ENCODE measurements around the gene IPCEF1. TPM values are rescaled to one million over a fixed set of nuclear protein-coding genes. Genes with fewer than 3 reads are reported as not detected.
"Not testable (repeated sequence)": the region's sequence is repeated elsewhere in the genome, so short reads cannot be mapped to it uniquely, and the experiment has no call there.

The IPCEF1 gene
- polyA plus RNA-seq, 1 donor from 2014 or later: 3.9 TPM

DNA sequence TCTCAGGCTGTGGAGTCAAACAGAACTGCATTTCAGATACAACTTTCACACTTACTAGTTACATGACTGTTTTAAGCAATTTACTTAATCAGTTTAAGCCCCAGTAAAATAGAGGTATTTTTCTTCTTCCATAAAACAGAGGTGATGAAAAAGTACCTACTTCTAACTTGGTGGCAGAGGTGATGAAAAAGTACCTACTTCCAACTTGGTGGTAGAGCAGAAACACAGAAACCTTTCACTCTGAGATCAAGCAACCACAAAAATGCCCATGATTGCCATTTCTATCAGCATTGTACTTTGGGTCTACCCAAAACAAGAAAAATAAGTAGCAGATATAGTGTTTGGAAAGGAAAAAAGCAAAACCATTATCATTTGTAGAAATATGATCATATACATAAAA, 168.9 kb downstream of the IPCEF1 start:
- Histone ChIP-seq H3K79me2 (replicated peaks; ENCODE audit: insufficient read depth, low read length) (no peaks in the 10 kb centered on the region), H4K20me1 (ENCODE audit: insufficient read depth) (no peaks in the 10 kb centered on the region), H3K27ac (ENCODE audit: low read length) (no peak overlapping the region), H3K9me2 (ENCODE audit: insufficient read depth, low read length) (no peaks in the 10 kb centered on the region), H2AFZ (ENCODE audit: low read depth, low read length) (no peak overlapping the region), H3K36me3 (ENCODE audit: insufficient read depth, low read length) (no peaks in the 10 kb centered on the region), H3K9me3 (ENCODE audit: low read length) (peaks cover 7% of the 10 kb centered on the region), H3F3A (ENCODE audit: insufficient read depth, low read length, poor library complexity, severe bottlenecking) (no peaks in the 10 kb centered on the region), H3K9ac (ENCODE audit: low read length) (no peak overlapping the region), H3K4me2 (ENCODE audit: low read length) (no peak overlapping the region), H3K4me3 (ENCODE audit: low read length) (no peak overlapping the region), H3K27me3 (ENCODE audit: insufficient read depth, low read depth, low read length) (no peaks in the 10 kb centered on the region)
- no peak for TF ChIP-seq POLR2AphosphoS5 (IDR thresholded peaks at IDR 0.05)
- no peak for TF ChIP-seq SMC3 (conservative IDR thresholded peaks at IDR 0.05; ENCODE audit: poor library complexity)
- TF ChIP-seq TAF1 (IDR thresholded peaks at IDR 0.05; ENCODE audit: low read depth): no peak
- no peak for TF ChIP-seq EP300 (conservative IDR thresholded peaks at IDR 0.05; ENCODE audit: poor library complexity, severe bottlenecking)

DNA sequence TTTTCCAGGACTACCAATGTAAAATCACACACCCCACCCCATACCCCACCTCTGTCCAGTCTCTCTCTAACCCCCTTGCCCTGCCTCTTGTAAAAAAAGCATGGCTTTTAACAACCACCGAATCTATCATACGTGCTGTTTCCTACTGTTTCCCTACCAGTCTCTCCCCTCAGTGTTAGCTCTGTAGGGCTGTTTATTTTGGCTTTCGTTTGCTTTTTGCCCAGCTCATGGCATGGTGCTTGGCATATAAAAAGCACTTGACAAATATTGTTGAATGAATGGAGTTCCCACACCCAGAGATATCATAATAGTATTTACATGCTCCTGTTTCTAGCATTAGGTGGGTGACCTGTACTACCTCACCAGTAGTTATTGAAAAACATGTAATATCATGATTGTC, 169.4 kb downstream of the IPCEF1 start:
- Histone ChIP-seq H3K4me2 (ENCODE audit: low read length) (no peak overlapping the region), H3K9me3 (ENCODE audit: low read length) (peaks cover 7% of the 10 kb centered on the region), H3K27me3 (ENCODE audit: insufficient read depth, low read depth, low read length) (no peaks in the 10 kb centered on the region), H3K27ac (ENCODE audit: low read length) (peak overlapping the region; percentile 75), H4K20me1 (ENCODE audit: insufficient read depth) (no peaks in the 10 kb centered on the region), H3K9me2 (ENCODE audit: insufficient read depth, low read length) (no peaks in the 10 kb centered on the region), H3K9ac (ENCODE audit: low read length) (no peak overlapping the region), H3K79me2 (replicated peaks; ENCODE audit: insufficient read depth, low read length) (no peaks in the 10 kb centered on the region), H3F3A (ENCODE audit: insufficient read depth, low read length, poor library complexity, severe bottlenecking) (no peaks in the 10 kb centered on the region), H3K4me3 (ENCODE audit: low read length) (no peak overlapping the region), H3K36me3 (ENCODE audit: insufficient read depth, low read length) (no peaks in the 10 kb centered on the region), H2AFZ (ENCODE audit: low read depth, low read length) (no peak overlapping the region)
- TF ChIP-seq POLR2AphosphoS5 (IDR thresholded peaks at IDR 0.05): no peak
- no peak for TF ChIP-seq EZH2 (IDR thresholded peaks at IDR 0.05; ENCODE audit: borderline replicate concordance, insufficient read depth, low read length, poor library complexity, severe bottlenecking)
- no peak for TF ChIP-seq TAF1 (IDR thresholded peaks at IDR 0.05; ENCODE audit: low read depth)
- TF ChIP-seq EP300 (conservative IDR thresholded peaks at IDR 0.05; ENCODE audit: poor library complexity, severe bottlenecking): no peak
- TF ChIP-seq RAD21 (conservative IDR thresholded peaks at IDR 0.05): no peak
- no peak for TF ChIP-seq SMC3 (conservative IDR thresholded peaks at IDR 0.05; ENCODE audit: poor library complexity)
- no peak for TF ChIP-seq MXI1 (conservative IDR thresholded peaks at IDR 0.05; ENCODE audit: poor library complexity, severe bottlenecking)
- TF ChIP-seq, protein P1, sequence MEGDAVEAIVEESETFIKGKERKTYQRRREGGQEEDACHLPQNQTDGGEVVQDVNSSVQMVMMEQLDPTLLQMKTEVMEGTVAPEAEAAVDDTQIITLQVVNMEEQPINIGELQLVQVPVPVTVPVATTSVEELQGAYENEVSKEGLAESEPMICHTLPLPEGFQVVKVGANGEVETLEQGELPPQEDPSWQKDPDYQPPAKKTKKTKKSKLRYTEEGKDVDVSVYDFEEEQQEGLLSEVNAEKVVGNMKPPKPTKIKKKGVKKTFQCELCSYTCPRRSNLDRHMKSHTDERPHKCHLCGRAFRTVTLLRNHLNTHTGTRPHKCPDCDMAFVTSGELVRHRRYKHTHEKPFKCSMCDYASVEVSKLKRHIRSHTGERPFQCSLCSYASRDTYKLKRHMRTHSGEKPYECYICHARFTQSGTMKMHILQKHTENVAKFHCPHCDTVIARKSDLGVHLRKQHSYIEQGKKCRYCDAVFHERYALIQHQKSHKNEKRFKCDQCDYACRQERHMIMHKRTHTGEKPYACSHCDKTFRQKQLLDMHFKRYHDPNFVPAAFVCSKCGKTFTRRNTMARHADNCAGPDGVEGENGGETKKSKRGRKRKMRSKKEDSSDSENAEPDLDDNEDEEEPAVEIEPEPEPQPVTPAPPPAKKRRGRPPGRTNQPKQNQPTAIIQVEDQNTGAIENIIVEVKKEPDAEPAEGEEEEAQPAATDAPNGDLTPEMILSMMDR (IDR thresholded peaks at IDR 0.05; ENCODE audit: poor library complexity, severe bottlenecking): no peak

DNA sequence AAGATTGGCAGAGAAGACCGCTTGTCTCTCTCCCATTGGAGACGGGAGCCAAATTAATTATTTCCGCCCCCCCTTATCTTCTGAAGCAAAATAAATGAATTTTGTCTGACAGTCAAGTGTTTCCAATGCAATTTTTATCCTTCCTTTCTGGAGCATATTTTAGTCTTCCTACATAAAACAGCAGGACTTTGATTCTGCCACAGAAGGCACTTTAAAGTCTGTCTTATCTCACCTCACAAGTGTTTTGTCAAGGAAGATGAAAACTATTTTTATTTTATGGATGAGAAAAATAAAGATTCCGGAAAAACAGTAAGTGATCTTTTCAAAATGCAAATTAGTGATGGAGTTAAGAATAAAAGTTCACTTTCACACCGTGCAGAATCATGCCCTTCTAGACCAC, 177.2 kb downstream of the IPCEF1 start:
- Histone ChIP-seq H4K20me1 (ENCODE audit: insufficient read depth) (no peaks in the 10 kb centered on the region), H3K27ac (ENCODE audit: low read length) (no peak overlapping the region), H3K9me3 (ENCODE audit: low read length) (no peaks in the 10 kb centered on the region), H3K79me2 (replicated peaks; ENCODE audit: insufficient read depth, low read length) (no peaks in the 10 kb centered on the region), H2AFZ (ENCODE audit: low read depth, low read length) (no peak overlapping the region), H3K9me2 (ENCODE audit: insufficient read depth, low read length) (no peaks in the 10 kb centered on the region), H3K4me3 (ENCODE audit: low read length) (no peak overlapping the region), H3K4me2 (ENCODE audit: low read length) (no peak overlapping the region), H3K27me3 (ENCODE audit: insufficient read depth, low read depth, low read length) (no peaks in the 10 kb centered on the region), H3F3A (ENCODE audit: insufficient read depth, low read length, poor library complexity, severe bottlenecking) (no peaks in the 10 kb centered on the region), H3K36me3 (ENCODE audit: insufficient read depth, low read length) (no peaks in the 10 kb centered on the region), H3K9ac (ENCODE audit: low read length) (no peak overlapping the region)
- TF ChIP-seq POLR2AphosphoS5 (IDR thresholded peaks at IDR 0.05) (no peak), RAD21 (conservative IDR thresholded peaks at IDR 0.05) (no peak), MXI1 (conservative IDR thresholded peaks at IDR 0.05; ENCODE audit: poor library complexity, severe bottlenecking) (no peak), TAF1 (IDR thresholded peaks at IDR 0.05; ENCODE audit: low read depth) (no peak), SMC3 (conservative IDR thresholded peaks at IDR 0.05; ENCODE audit: poor library complexity) (no peak), EZH2 (IDR thresholded peaks at IDR 0.05; ENCODE audit: borderline replicate concordance, insufficient read depth, low read length, poor library complexity, severe bottlenecking) (no peak), EP300 (conservative IDR thresholded peaks at IDR 0.05; ENCODE audit: poor library complexity, severe bottlenecking) (no peak)
- TF ChIP-seq, protein P1 (IDR thresholded peaks at IDR 0.05; ENCODE audit: poor library complexity, severe bottlenecking): no peak
- TF ChIP-seq, protein P2, sequence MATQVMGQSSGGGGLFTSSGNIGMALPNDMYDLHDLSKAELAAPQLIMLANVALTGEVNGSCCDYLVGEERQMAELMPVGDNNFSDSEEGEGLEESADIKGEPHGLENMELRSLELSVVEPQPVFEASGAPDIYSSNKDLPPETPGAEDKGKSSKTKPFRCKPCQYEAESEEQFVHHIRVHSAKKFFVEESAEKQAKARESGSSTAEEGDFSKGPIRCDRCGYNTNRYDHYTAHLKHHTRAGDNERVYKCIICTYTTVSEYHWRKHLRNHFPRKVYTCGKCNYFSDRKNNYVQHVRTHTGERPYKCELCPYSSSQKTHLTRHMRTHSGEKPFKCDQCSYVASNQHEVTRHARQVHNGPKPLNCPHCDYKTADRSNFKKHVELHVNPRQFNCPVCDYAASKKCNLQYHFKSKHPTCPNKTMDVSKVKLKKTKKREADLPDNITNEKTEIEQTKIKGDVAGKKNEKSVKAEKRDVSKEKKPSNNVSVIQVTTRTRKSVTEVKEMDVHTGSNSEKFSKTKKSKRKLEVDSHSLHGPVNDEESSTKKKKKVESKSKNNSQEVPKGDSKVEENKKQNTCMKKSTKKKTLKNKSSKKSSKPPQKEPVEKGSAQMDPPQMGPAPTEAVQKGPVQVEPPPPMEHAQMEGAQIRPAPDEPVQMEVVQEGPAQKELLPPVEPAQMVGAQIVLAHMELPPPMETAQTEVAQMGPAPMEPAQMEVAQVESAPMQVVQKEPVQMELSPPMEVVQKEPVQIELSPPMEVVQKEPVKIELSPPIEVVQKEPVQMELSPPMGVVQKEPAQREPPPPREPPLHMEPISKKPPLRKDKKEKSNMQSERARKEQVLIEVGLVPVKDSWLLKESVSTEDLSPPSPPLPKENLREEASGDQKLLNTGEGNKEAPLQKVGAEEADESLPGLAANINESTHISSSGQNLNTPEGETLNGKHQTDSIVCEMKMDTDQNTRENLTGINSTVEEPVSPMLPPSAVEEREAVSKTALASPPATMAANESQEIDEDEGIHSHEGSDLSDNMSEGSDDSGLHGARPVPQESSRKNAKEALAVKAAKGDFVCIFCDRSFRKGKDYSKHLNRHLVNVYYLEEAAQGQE (IDR thresholded peaks at IDR 0.05; ENCODE audit: borderline replicate concordance): no peak

DNA sequence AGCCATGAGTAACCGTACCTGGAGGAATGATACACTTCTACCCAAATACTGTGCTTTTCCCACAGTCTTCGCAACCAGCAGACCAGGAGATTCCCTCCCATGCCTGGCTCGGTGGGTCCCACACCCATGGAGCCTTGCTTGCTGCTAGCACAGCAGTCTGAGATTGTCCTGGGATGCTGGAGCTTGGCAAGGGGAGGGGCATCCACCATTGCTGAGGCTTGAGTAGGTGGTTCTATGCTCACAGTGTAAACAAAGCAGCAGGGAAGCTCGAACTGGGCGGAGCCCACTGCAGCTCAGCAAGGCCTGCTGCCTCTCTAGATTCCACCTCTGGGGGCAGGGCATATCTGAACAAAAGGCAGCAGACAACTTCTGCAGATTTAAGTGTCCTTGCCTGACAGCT, 184.2 kb downstream of the IPCEF1 start:
- not testable (repeated sequence) for H3K4me2 ChIP-seq (ENCODE audit: low read length); H3F3A ChIP-seq (ENCODE audit: insufficient read depth, low read length, poor library complexity, severe bottlenecking); H3K9me3 ChIP-seq (ENCODE audit: low read length); H4K20me1 ChIP-seq (ENCODE audit: insufficient read depth); H3K9ac ChIP-seq (ENCODE audit: low read length); H3K36me3 ChIP-seq (ENCODE audit: insufficient read depth, low read length); H3K9me2 ChIP-seq (ENCODE audit: insufficient read depth, low read length); H2AFZ ChIP-seq (ENCODE audit: low read depth, low read length); H3K27me3 ChIP-seq (ENCODE audit: insufficient read depth, low read depth, low read length); H3K4me3 ChIP-seq (ENCODE audit: low read length); H3K27ac ChIP-seq (ENCODE audit: low read length); H3K79me2 ChIP-seq (replicated peaks; ENCODE audit: insufficient read depth, low read length)
